Testis (tissue), 5 donors: ENCODE measurements around the gene PIP5K1A. TPM values are rescaled to one million over a fixed set of nuclear protein-coding genes. Genes with fewer than 3 reads are reported as not detected.

Source experiments
- DNase-seq: peaks from one replicate; pipeline ENCODE4 v3.0.0-alpha.2; 2019
- H3K27ac ChIP-seq, 2 donors: fragments of 200-600 bp; sonication (generic); one replicate each; pipeline ENCODE4 v1.5.1; 2019
- H3K27me3 ChIP-seq: fragments of 200-600 bp; sonication (generic); one replicate; pipeline ENCODE4 v1.5.1; 2019
- H3K36me3 ChIP-seq: fragments of 200-600 bp; sonication (generic); one replicate; pipeline ENCODE4 v1.5.1; 2017; ENCODE audit warnings: low read depth; ENCODE audit errors: missing control alignments
- H3K4me1 ChIP-seq: fragments of 200-600 bp; sonication (generic); one replicate; pipeline ENCODE4 v1.5.1; 2019
- H3K4me3 ChIP-seq, 2 donors: fragments of 200-600 bp; sonication (generic); one replicate each; pipeline ENCODE4 v1.5.1; 2017 to 2019
- H3K9me3 ChIP-seq: fragments of 200-600 bp; sonication (generic); one replicate; pipeline ENCODE4 v1.5.1; 2017
- POLR2A ChIP-seq: fragments of 450-650 bp; IDR thresholded peaks from one replicate; pipeline ENCODE4 v1.6.1; 2017; ENCODE audit warnings: antibody characterized with exemption, mild to moderate bottlenecking, moderate library complexity
- WGBS, 2 donors: methylation state at CpG; one replicate each; pipeline ENCODE4 v1.1.5; 2018; 5-methylcytosine and 5-hydroxymethylcytosine counted together
- intact Hi-C: fragments of 100-400 bp; cut with DNase I; formaldehyde crosslinking; loops from one replicate; pipeline ENCODE4 v1.15.1; 2023; ENCODE audit warnings: low total_unique reads
- long read RNA-seq, 2 donors: transcript quantifications; one replicate each; lab custom pipeline, GENCODE V29; 2026
- polyA plus RNA-seq: library from polyadenylated mRNA; stranded (reverse); fragments of 350-450 nt; fragmentation: Illumina TruSeq; extraction: RNeasy Lipid Tissue Mini Kit (QIAGEN cat#74804); gene quantifications from one replicate; pipeline ENCODE4 v1.2.3, GENCODE V29; 2014; ENCODE audit warnings: low read depth, low replicate concordance; ENCODE audit not compliant: insufficient read depth
- total RNA-seq, 2 donors: library from RNA; depleted of rRNA; stranded (reverse); fragments of >200 nt; gene quantifications; one replicate each; pipeline ENCODE4 v1.2.3, GENCODE V29; 2016
- TF ChIP-seq, protein P1 (sequence below), 3 experiments: fragments of 450-650 bp in 2 of 3; fragments of 200-600 bp in 1 of 3; sonication (generic) in 1 of 3; IDR thresholded peaks; one replicate each; pipeline ENCODE4 v1.5.1; 2016 to 2019; ENCODE audit warnings: antibody characterized with exemption in 3 of 3, mild to moderate bottlenecking in 2 of 3, moderate library complexity in 1 of 3

Gene PIP5K1A, protein sequence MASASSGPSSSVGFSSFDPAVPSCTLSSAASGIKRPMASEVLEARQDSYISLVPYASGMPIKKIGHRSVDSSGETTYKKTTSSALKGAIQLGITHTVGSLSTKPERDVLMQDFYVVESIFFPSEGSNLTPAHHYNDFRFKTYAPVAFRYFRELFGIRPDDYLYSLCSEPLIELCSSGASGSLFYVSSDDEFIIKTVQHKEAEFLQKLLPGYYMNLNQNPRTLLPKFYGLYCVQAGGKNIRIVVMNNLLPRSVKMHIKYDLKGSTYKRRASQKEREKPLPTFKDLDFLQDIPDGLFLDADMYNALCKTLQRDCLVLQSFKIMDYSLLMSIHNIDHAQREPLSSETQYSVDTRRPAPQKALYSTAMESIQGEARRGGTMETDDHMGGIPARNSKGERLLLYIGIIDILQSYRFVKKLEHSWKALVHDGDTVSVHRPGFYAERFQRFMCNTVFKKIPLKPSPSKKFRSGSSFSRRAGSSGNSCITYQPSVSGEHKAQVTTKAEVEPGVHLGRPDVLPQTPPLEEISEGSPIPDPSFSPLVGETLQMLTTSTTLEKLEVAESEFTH
- total RNA-seq (100 to 1,000 TPM; 168 to 234 TPM), polyA plus RNA-seq (94.1 TPM)
- long read RNA-seq, donor 1, transcript PIP5K1A-201 (15 exons, 3,767 nt): major isoform, 5 of 8 reads
- long read RNA-seq, donor 1, partial matches to known transcripts: 0 of 8 reads
- long read RNA-seq, donor 1, other reads (novel, unspliced or antisense): 0 of 8 reads
- long read RNA-seq, donor 2, partial matches to known transcripts: 0 of 8 reads
- long read RNA-seq, donor 2, other reads (novel, unspliced or antisense): 0 of 8 reads

DNA sequence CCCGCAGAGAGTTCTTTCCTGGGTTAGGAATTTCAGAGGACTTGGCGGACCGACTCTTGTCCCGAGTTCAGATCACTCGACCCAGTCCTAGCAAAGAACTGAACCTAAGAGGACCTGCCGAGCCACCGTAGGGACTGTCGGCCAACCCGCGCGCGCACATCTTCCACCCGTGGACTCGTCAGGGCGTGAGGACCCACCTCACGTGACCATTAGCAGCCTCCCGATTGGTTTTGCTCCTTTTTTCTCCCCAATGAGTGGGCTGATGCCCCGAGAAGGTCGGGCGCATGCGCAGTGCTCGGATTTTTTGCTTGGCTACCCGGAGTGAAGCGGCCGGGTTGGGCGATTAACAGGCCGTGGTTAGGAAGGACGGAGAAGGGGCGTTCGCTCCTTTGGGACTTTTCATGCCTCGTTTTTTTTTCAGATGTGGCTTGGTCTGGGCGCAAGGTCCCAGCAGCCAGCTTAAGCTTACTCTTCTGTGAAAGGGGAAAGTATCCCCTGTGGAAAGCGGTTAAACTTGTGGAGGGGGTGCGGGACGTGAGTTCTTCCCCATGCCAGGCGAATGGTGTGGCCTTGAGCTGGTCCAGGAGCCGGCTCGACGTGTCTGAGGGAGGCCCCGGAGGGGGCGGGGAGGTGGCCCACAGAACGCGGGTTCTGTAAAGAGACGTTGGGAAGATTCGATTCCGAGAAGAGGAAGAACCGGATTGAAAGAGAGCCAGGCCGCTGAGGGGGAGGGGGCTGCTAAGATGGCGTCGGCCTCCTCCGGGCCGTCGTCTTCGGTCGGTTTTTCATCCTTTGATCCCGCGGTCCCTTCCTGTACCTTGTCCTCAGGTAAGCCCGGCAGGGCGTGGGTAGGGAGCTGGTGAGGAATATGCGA lies at the start of gene PIP5K1A:
Gene PIP5K1A (plus strand): TSS at position 299 of the 874 bp plus-strand sequence. CDS start 445 bp downstream, at position 744.
- intact Hi-C loops: no loop called here
- no peak for TF ChIP-seq POLR2A
- TF ChIP-seq, protein P1, sequence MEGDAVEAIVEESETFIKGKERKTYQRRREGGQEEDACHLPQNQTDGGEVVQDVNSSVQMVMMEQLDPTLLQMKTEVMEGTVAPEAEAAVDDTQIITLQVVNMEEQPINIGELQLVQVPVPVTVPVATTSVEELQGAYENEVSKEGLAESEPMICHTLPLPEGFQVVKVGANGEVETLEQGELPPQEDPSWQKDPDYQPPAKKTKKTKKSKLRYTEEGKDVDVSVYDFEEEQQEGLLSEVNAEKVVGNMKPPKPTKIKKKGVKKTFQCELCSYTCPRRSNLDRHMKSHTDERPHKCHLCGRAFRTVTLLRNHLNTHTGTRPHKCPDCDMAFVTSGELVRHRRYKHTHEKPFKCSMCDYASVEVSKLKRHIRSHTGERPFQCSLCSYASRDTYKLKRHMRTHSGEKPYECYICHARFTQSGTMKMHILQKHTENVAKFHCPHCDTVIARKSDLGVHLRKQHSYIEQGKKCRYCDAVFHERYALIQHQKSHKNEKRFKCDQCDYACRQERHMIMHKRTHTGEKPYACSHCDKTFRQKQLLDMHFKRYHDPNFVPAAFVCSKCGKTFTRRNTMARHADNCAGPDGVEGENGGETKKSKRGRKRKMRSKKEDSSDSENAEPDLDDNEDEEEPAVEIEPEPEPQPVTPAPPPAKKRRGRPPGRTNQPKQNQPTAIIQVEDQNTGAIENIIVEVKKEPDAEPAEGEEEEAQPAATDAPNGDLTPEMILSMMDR (IDR thresholded peaks at IDR 0.05): peak in 1 of 3 experiments; percentile 20
- WGBS, 2 donors: 0 to 1% methylated on average over 46 to 60 of the region's 60 CpGs

DNA sequence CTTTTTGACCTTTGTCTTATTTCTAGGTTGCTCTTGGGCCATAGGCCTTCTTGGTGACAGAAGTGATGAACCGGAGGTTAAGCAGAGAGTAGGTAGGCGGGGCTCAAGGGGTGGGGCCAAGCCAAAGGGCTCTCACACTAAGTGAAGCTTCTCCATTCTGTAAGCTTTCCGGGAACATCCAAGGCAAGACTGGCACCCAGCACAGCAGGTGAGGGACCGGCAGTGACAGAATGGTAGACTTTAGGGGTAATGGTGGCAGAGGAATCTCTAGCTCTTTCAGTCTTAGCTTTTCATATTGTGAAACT lies 41.9 kb upstream of the PIP5K1A start, which contains the start of gene TNFAIP8L2:
Gene TNFAIP8L2 (plus strand): TSS at position 135 of the 305 bp plus-strand sequence. CDS start 2,049 bp downstream, outside the sequence.
- intact Hi-C loops: no loop called here
- no peaks in the 10 kb centered on the region for H3K9me3 ChIP-seq
- DNase-seq: no peak
- 68 to 77% methylated on average over 4 of the region's 4 CpGs for WGBS, 2 donors
- TF ChIP-seq POLR2A: no peak
- TF ChIP-seq, protein P1 (IDR thresholded peaks at IDR 0.05): no peak
- H3K27ac ChIP-seq: peak within 1 kb of the TSS in 1 of 2 donors; percentile 39
- H3K4me1 ChIP-seq: peaks cover 4% of the 10 kb centered on the region
- H3K4me3 ChIP-seq: no peak within 1 kb of the TSS
- H3K36me3 ChIP-seq: no peaks in the 10 kb centered on the region
- no peaks in the 10 kb centered on the region for H3K27me3 ChIP-seq

More for the DNA sequence above, at the start of gene PIP5K1A:
- Histone ChIP-seq H3K4me1 (peaks cover 32% of the 10 kb centered on the region), H3K27me3 (no peaks in the 10 kb centered on the region), H3K9me3 (no peaks in the 10 kb centered on the region), H3K27ac (peak within 1 kb of the TSS; percentile 92 to 96), H3K4me3 (peak within 1 kb of the TSS; percentile 77 to 96), H3K36me3 (no peaks in the 10 kb centered on the region)
- peak; percentile 99 for DNase-seq

DNA sequence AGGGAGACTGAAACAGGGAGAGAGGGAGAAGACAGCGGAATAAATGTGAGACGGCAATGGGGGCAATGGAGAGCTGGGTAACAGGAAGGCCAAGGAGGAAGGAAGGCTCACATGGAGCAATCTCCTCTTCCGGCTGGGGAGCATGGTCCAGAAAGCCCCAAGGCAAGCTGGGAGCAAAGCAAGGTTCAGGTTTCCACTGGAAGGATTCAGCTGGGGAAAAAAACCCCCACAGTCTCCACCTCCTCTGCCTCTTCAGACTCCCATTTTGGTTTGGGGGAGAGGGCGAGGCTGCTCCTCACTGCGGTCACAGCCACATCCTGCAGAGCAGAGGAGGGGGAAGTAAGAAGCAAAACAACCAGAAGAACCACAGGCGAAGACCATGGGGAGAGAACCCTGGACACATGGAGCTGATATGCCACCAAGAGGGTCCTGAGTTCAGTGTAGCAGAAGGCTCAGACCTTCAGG lies 41.3 kb upstream of the PIP5K1A start:
- Histone ChIP-seq H3K27me3 (no peaks in the 10 kb centered on the region), H3K9me3 (no peaks in the 10 kb centered on the region), H3K4me1 (peaks cover 4% of the 10 kb centered on the region), H3K4me3 (no peak overlapping the region), H3K36me3 (no peaks in the 10 kb centered on the region), H3K27ac (no peak overlapping the region)
- 85 to 89% methylated on average over 6 of the region's 6 CpGs for WGBS, 2 donors
- intact Hi-C loops: no loop called here
- no peak for DNase-seq
- TF ChIP-seq, protein P1 (IDR thresholded peaks at IDR 0.05): no peak
- no peak for TF ChIP-seq POLR2A

DNA sequence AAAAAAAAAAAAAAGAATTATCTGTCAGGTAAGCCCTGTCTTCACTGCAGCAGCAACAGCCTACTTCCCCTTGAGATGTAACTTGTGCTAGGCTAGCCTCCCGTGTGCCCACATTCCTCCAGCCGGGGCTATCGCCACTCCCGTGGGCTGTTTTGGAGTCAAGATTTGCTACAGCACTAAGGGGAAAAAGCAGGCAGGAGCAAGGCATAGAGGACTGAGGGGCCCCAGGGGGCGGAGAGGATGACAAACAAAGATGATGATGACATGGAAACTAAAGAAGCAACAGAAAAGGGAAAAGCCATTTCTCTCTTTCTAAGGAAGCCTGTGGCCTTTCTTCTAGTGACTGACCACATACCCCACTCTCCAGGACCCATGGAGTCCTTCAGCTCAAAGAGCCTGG lies 40.0 kb upstream of the PIP5K1A start:
- Histone ChIP-seq H3K9me3 (no peaks in the 10 kb centered on the region), H3K4me1 (peaks cover 4% of the 10 kb centered on the region), H3K27ac (no peak overlapping the region), H3K27me3 (no peaks in the 10 kb centered on the region), H3K36me3 (no peaks in the 10 kb centered on the region), H3K4me3 (no peak overlapping the region)
- 71 to 77% methylated on average over 5 of the region's 5 CpGs for WGBS, 2 donors
- TF ChIP-seq, protein P1 (IDR thresholded peaks at IDR 0.05): no peak
- TF ChIP-seq POLR2A: no peak
- no peak for DNase-seq
- intact Hi-C loops: no loop called here
